ENCODE results near the gene HK1.

GRCh38 chr10:69327463-69328379 is 49.4 kb downstream of the HK1 start:
- TF ChIP-seq CTCF (IDR thresholded peaks at IDR 0.05; ENCODE audit: insufficient read depth, low read depth, low read length): no peak
- TF ChIP-seq EZH2 (IDR thresholded peaks at IDR 0.05; ENCODE audit: insufficient read depth, low read length): no peak

Data from astrocyte (in vitro differentiated cells and primary cell).